GM12801 (cell line): ENCODE results near the gene DYNLT2.

ENCODE experiments used
- CTCF ChIP-seq: IDR thresholded peaks from one replicate; pipeline ENCODE4 v1.5.1; 2011; ENCODE audit warnings: control low read depth; ENCODE audit not compliant: insufficient read length; ENCODE audit errors: extremely low read depth

The DYNLT2 gene

GRCh38 chr6:169751242-169752073, at the start of gene DYNLT2, which contains the start of gene ERMARD:
Gene DYNLT2 (minus strand): TSS chr6:169751572. CDS start chr6:169751458, 114 bp downstream.
Gene ERMARD (plus strand): TSS chr6:169751622. CDS start chr6:169751658, 36 bp downstream.
- no peak for TF ChIP-seq CTCF

- no peak for TF ChIP-seq CTCF
Measured at GRCh38 chr6:169800668-169801395, 49.5 kb upstream of the DYNLT2 start.

GRCh38 chr6:169800116-169800667, 48.8 kb upstream of the DYNLT2 start:
- no peak for TF ChIP-seq CTCF

GRCh38 chr6:169799474-169799926, 48.1 kb upstream of the DYNLT2 start:
- TF ChIP-seq CTCF, result no peak

- no peak for TF ChIP-seq CTCF
Measured at GRCh38 chr6:169798764-169799473, 47.5 kb upstream of the DYNLT2 start.

GRCh38 chr6:169795196-169795595, 43.8 kb upstream of the DYNLT2 start:
- TF ChIP-seq CTCF, result no peak
